ENCODE measurements around the gene NEO1.

Gene NEO1

GRCh38 chr15:73354241-73354640 is 302.0 kb downstream of the NEO1 start:
- H3K4me2 ChIP-seq (ENCODE audit: low read depth, low read length) = no peak overlapping the region
- no peak overlapping the region for H3K9ac ChIP-seq (ENCODE audit: low read length)
- H2AFZ ChIP-seq (ENCODE audit: low read length) = no peak overlapping the region
- H3K79me2 ChIP-seq (ENCODE audit: low read length) = no peaks in the 10 kb centered on the region
- no peaks in the 10 kb centered on the region for H3K9me3 ChIP-seq (replicated peaks; ENCODE audit: insufficient read depth, low read length)
- H3K36me3 ChIP-seq (replicated peaks; ENCODE audit: insufficient read depth, low read length) = no peaks in the 10 kb centered on the region
- H3K4me3 ChIP-seq (ENCODE audit: low read length) = no peak overlapping the region
- H3K27ac ChIP-seq (ENCODE audit: low read length) = no peak overlapping the region
- H3K4me1 ChIP-seq (ENCODE audit: low read length) = no peaks in the 10 kb centered on the region
- no peak for TF ChIP-seq EZH2 (optimal IDR thresholded peaks at IDR 0.05; ENCODE audit: low read depth, low read length)
- no peak for TF ChIP-seq EZH2phosphoT487 (IDR thresholded peaks at IDR 0.05; ENCODE audit: low read length)
- TF ChIP-seq, protein P1, sequence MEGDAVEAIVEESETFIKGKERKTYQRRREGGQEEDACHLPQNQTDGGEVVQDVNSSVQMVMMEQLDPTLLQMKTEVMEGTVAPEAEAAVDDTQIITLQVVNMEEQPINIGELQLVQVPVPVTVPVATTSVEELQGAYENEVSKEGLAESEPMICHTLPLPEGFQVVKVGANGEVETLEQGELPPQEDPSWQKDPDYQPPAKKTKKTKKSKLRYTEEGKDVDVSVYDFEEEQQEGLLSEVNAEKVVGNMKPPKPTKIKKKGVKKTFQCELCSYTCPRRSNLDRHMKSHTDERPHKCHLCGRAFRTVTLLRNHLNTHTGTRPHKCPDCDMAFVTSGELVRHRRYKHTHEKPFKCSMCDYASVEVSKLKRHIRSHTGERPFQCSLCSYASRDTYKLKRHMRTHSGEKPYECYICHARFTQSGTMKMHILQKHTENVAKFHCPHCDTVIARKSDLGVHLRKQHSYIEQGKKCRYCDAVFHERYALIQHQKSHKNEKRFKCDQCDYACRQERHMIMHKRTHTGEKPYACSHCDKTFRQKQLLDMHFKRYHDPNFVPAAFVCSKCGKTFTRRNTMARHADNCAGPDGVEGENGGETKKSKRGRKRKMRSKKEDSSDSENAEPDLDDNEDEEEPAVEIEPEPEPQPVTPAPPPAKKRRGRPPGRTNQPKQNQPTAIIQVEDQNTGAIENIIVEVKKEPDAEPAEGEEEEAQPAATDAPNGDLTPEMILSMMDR (IDR thresholded peaks at IDR 0.05; ENCODE audit: low read length) = no peak
- peaks cover 62% of the 10 kb centered on the region for H3K27me3 ChIP-seq (replicated peaks; ENCODE audit: insufficient read depth, low read length)
- H3K9me2 ChIP-seq (replicated peaks; ENCODE audit: insufficient read depth, low read length) = no peaks in the 10 kb centered on the region
- H3F3A ChIP-seq (ENCODE audit: insufficient read depth, low read length) = no peaks in the 10 kb centered on the region
- no peak for DNase-seq
- no peaks in the 10 kb centered on the region for H4K20me1 ChIP-seq (ENCODE audit: insufficient read depth, low read length)
